HS-5 (cell line): ENCODE data around the gene ANGPTL8.

Experiments used
- DNase-seq: peaks from one replicate; pipeline ENCODE4 v3.0.0-alpha.2; 2012; ENCODE audit warnings: low read depth

Gene ANGPTL8

GRCh38 chr19:11291415-11291814 is 52.0 kb downstream of the ANGPTL8 start:
- no peak for DNase-seq
